ENCODE results near the gene SLC10A1.

Gene SLC10A1

DNA sequence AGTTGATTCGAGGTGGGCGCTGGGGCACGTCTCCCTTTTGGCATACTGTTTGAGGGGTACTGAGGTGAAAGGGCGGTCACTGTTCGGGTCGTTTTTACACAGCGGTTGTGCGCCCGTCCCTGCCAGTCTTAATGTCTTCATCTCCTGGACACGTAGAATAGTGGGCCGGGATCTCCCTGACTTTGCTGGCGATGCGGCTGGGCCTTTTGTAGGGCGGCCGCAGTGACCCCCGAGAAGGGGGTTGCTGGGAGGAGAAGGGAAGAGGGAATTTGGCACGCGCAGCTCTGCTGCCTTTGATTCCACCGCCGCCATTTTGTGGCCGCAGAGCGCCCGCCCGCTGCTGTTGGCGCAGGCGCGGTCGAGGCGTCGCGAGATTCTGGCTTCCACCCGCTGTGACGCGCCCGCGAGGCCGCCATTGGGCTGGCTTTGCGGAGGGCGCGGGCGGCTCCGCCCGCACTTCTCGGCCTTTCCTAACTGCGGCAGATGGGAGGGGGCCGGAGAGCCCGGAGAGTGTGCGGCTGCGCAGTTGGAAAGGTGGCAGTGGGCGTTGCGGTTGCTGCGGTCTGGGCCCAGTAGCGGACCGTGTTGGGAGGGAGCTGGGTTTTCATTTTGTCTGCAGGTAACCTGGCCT lies 29.6 kb downstream of the SLC10A1 start:
- in situ Hi-C loops (cut with HindIII; ENCODE audit: low pct_ligation_motif_present, low sequenced_read_pairs): no loop called here
- Histone ChIP-seq H3K27me3 (replicated peaks) (no peaks in the 10 kb centered on the region), H3K27ac (peak overlapping the region; percentile 100), H3K36me3 (replicated peaks) (peaks cover 50% of the 10 kb centered on the region), H3K4me3 (ENCODE audit: low read depth, low read length) (peak overlapping the region; percentile 99)
- TF ChIP-seq, protein P1, sequence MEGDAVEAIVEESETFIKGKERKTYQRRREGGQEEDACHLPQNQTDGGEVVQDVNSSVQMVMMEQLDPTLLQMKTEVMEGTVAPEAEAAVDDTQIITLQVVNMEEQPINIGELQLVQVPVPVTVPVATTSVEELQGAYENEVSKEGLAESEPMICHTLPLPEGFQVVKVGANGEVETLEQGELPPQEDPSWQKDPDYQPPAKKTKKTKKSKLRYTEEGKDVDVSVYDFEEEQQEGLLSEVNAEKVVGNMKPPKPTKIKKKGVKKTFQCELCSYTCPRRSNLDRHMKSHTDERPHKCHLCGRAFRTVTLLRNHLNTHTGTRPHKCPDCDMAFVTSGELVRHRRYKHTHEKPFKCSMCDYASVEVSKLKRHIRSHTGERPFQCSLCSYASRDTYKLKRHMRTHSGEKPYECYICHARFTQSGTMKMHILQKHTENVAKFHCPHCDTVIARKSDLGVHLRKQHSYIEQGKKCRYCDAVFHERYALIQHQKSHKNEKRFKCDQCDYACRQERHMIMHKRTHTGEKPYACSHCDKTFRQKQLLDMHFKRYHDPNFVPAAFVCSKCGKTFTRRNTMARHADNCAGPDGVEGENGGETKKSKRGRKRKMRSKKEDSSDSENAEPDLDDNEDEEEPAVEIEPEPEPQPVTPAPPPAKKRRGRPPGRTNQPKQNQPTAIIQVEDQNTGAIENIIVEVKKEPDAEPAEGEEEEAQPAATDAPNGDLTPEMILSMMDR (IDR thresholded peaks at IDR 0.05; ENCODE audit: low read depth, low read length, missing control alignments): no peak
- DNase-seq: peak; percentile 85

DNA sequence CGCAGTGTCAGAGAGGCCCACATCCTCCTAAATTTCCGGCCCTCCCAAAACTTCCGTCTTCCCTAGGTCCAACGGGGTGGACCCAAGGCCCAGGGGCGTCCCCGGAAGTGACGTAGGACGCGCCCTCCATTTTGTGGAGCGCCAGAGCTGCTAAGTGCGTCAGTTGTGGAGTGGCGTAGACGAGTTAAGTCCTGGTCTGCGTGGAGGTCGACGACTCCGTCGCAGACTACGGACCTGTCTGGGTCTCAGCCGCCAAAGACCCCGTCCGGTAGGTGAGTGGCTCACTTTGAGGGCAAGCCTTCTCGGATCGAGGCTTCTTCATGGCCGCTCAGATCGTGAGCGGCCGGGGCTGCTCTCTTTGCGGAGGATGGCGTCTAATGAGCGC lies 30.1 kb downstream of the SLC10A1 start, which contains the start of gene SRSF5:
SRSF5 (plus strand) TSS at position 159 of the 385 bp plus-strand sequence. CDS start 1,015 bp downstream, outside the sequence.
- Histone ChIP-seq H3K4me3 (ENCODE audit: low read depth, low read length) (peak within 1 kb of the TSS; percentile 99), H3K27me3 (replicated peaks) (no peaks in the 10 kb centered on the region), H3K36me3 (replicated peaks) (peaks cover 45% of the 10 kb centered on the region), H3K27ac (peak within 1 kb of the TSS; percentile 100)
- TF ChIP-seq, protein P1 (IDR thresholded peaks at IDR 0.05; ENCODE audit: low read depth, low read length, missing control alignments): no peak
- DNase-seq: peak; percentile 92
- in situ Hi-C loops (cut with HindIII; ENCODE audit: low pct_ligation_motif_present, low sequenced_read_pairs): no loop called here

DNA sequence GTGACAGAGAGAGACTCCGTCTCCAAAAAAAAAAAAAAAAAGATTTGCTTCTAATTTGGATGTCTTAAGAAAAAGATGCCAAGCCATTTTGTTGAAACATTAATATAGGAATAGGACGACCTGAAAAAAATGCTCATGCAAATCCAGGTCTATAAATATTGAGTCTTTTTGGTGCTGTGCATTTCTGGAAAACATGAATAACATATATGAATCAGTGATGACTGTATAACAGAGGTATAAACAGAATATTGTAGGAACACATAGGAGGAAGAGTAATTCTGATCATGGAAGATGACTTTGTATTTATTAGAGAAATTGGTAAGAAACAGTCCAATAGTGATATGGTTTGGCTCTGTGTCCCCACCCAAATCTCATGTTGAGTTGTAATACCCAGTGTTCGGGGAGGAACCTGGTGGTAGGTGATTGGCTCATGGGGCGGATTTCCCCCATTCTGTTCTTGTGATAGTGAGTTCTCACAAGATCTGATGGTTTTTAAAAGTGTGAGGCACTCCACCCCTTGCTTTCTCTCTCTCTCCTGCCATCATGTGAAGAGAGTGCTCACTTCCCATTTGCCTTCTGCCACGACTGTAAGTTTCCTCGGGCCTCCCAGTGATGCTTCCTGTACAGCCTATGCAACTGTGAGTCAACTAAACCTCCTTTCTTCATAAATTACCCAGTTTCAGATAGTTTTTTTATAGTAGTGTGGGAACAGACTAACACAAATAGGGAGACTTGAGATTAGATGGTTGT lies 33.1 kb downstream of the SLC10A1 start:
- no peak overlapping the region for H3K27ac ChIP-seq
- peak; percentile 9 for DNase-seq
- TF ChIP-seq, protein P1 (IDR thresholded peaks at IDR 0.05; ENCODE audit: low read depth, low read length, missing control alignments): no peak
- in situ Hi-C loops (cut with HindIII; ENCODE audit: low pct_ligation_motif_present, low sequenced_read_pairs): no loop called here
- H3K36me3 ChIP-seq (replicated peaks): peaks cover 16% of the 10 kb centered on the region
- H3K27me3 ChIP-seq (replicated peaks): no peaks in the 10 kb centered on the region
- no peak overlapping the region for H3K4me3 ChIP-seq (ENCODE audit: low read depth, low read length)

DNA sequence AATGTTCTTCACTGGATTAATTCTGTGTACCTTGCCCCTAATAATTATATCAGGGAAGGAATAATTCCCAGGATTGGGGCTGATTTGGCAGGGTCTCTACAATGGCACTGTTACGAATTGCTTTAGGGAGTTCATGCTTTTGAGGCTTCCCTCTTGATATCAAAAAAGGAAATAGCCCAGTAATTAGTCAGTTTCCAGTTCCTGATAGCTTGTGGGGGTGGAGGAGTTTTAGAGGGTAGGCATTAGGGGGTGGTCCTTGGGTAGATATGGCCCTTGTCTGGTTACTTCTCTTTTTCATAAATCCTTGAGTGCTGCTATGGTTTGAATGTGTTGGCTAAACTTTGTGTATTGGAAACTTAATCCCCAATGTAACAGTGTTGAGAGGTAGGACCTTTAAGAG lies 36.2 kb downstream of the SLC10A1 start:
- TF ChIP-seq, protein P1 (IDR thresholded peaks at IDR 0.05; ENCODE audit: low read depth, low read length, missing control alignments): no peak
- DNase-seq: peak; percentile 15
- Histone ChIP-seq H3K36me3 (replicated peaks) (no peaks in the 10 kb centered on the region), H3K4me3 (ENCODE audit: low read depth, low read length) (no peak overlapping the region), H3K27ac (peak overlapping the region; percentile 19), H3K27me3 (replicated peaks) (no peaks in the 10 kb centered on the region)
- in situ Hi-C loops (cut with HindIII; ENCODE audit: low pct_ligation_motif_present, low sequenced_read_pairs): no loop called here

DNA sequence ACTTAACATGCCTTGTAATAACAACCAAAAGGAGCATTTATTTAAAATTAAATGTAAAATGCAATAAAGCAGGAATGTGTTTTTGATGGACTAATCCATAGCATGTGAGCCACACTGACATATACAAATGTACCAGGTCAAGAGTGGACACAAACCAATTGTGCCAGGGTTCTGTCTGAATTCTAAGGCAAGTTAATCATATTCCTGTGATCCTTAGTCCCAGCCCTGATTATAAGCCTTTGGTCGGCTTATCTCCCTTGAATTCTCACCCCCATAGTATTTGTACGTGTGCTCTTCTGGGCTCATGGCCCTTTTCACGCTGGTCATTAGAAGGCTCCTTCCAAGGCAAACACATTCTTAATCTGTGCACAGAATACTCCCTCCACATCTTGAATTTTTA lies 40.7 kb downstream of the SLC10A1 start:
- H3K27me3 ChIP-seq (replicated peaks): no peaks in the 10 kb centered on the region

More for the DNA sequence above, 40.7 kb downstream of the SLC10A1 start:
- TF ChIP-seq, protein P1 (IDR thresholded peaks at IDR 0.05; ENCODE audit: low read depth, low read length, missing control alignments): no peak
- Histone ChIP-seq H3K27ac (no peak overlapping the region), H3K4me3 (ENCODE audit: low read depth, low read length) (no peak overlapping the region), H3K36me3 (replicated peaks) (no peaks in the 10 kb centered on the region)
- in situ Hi-C loops (cut with HindIII; ENCODE audit: low pct_ligation_motif_present, low sequenced_read_pairs): no loop called here
- DNase-seq: no peak

All from brain microvascular endothelial cell (primary cell).